Measurements from ENCODE around the gene METTL9. TPM values are rescaled to one million over a fixed set of nuclear protein-coding genes. Genes with fewer than 3 reads are reported as not detected.
"Not testable (repeated sequence)": the region's sequence is repeated elsewhere in the genome, so short reads cannot be mapped to it uniquely, and the experiment has no call there.

Gene METTL9
- total and polyA plus RNA-seq, 8 donors = 10.2 to 55.2 (median 33.1) TPM

DNA sequence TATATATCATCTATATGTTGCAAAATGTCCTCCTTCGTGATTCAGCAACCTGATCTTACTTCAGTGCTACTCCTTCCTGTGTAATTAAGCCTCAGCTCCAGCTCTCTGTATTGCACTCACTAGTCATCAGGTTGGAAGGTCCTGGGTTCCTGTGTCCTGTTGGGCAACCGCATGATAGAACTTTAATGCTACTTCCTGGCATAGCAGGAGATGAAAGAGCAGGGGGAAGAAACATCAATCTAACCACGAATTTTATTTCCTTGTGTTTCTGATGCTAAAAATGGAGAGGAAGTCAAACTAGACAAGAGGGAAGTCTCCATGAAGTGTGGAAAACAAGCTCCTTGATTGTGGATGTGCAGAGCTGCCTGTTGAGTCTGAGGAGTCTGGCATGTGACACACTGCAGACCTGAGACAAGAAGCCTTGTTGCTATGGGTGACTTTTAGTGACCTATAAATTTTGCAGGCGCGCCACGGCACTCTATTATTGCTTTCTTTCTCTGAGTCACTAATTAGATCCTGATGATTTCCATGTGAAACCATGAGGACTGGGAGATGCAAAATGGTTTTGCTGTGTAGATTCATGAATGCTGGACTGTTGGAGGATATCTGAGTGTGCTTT lies 27.4 kb downstream of the METTL9 start:
- H3K9me3 ChIP-seq = no peaks in the 10 kb centered on the region
- 74 to 75% methylated on average over 6 of the region's 6 CpGs for WGBS, 2 donors
- no peak for DNase-seq
- H3K27me3 ChIP-seq = no peaks in the 10 kb centered on the region
- intact Hi-C loops (cut with DNase I) = no loop called here
- no peak for FAIRE-seq
- peaks cover 0 to 8% (median 0%) of the 10 kb centered on the region in 3 donors for H3K36me3 ChIP-seq
- ATAC-seq = peak in 2 of 4 donors; percentile 48 to 63
- no peak overlapping the region for H3K4me3 ChIP-seq
- H3K4me1 ChIP-seq = no peaks in the 10 kb centered on the region
- TF ChIP-seq, protein P1, sequence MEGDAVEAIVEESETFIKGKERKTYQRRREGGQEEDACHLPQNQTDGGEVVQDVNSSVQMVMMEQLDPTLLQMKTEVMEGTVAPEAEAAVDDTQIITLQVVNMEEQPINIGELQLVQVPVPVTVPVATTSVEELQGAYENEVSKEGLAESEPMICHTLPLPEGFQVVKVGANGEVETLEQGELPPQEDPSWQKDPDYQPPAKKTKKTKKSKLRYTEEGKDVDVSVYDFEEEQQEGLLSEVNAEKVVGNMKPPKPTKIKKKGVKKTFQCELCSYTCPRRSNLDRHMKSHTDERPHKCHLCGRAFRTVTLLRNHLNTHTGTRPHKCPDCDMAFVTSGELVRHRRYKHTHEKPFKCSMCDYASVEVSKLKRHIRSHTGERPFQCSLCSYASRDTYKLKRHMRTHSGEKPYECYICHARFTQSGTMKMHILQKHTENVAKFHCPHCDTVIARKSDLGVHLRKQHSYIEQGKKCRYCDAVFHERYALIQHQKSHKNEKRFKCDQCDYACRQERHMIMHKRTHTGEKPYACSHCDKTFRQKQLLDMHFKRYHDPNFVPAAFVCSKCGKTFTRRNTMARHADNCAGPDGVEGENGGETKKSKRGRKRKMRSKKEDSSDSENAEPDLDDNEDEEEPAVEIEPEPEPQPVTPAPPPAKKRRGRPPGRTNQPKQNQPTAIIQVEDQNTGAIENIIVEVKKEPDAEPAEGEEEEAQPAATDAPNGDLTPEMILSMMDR (IDR thresholded peaks at IDR 0.05) = no peak
- H3K27ac ChIP-seq = peak overlapping the region in 1 of 4 donors; percentile 16

DNA sequence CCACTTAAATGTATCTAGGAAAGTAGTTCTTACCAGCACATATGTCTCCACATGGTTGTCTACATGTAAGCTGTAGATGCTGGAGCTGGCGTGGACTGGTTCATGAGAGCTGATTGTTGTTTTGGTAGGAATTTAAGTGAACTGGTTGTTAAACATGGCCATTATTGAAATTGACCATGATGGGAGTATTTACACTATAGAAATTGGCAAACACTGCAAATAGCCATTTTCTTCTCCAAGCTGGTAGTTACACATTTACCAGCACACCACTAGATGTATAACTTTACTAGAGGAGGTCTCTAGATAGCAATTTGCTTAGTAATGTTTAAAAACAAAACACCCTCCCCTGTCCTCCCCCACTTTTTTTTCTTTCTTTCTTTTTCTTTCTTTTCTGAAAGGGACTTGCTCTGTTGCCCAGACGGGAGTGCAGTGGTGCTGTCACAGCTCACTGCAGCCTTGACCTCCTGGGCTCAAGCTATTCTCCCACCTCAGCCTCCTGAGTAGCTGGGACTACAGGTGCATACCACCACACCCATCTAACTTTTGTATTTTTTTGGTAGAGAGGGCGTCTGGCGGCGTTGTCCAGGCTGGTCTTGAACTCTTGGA lies 28.8 kb downstream of the METTL9 start:
- FAIRE-seq = no peak
- H3K4me3 ChIP-seq = no peak overlapping the region
- no peak overlapping the region for H3K27ac ChIP-seq
- ATAC-seq = no peak
- no peaks in the 10 kb centered on the region for H3K9me3 ChIP-seq
- H3K27me3 ChIP-seq = no peaks in the 10 kb centered on the region
- WGBS, 2 donors = 98% methylated on average over 5 of the region's 5 CpGs
- intact Hi-C loops (cut with DNase I) = no loop called here
- H3K4me1 ChIP-seq = no peaks in the 10 kb centered on the region
- TF ChIP-seq, protein P1 (IDR thresholded peaks at IDR 0.05) = no peak
- DNase-seq = no peak
- H3K36me3 ChIP-seq = peaks cover 0 to 8% (median 0%) of the 10 kb centered on the region in 3 donors

DNA sequence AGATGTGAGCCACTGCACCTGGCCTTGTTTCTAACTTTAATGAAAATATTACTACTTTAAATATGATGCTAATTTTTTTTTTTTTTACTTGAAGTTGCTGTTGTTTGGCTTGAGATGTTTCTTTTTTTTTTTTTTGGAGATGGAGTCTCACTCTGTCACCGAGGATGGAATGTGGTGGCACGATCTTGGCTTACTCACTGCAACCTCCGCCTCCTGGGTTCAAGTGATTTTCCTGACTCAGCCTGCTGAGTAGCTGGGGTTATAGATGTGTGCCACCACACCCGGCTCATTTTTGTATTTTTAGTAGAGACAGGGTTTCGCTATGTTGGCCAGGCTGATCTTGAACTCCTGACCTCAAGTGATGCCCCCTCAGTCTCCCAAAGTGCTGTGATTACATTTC lies 29.4 kb downstream of the METTL9 start:
- no peak for DNase-seq
- Histone ChIP-seq H3K4me1 (no peaks in the 10 kb centered on the region), H3K27me3 (no peaks in the 10 kb centered on the region), H3K36me3 (peaks cover 0 to 8% (median 0%) of the 10 kb centered on the region in 3 donors), H3K9me3 (no peaks in the 10 kb centered on the region), H3K27ac (no peak overlapping the region), H3K4me3 (no peak overlapping the region)
- no peak for ATAC-seq
- intact Hi-C loops (cut with DNase I) = no loop called here
- 97 to 98% methylated on average over 5 of the region's 5 CpGs for WGBS, 2 donors
- TF ChIP-seq, protein P1 (IDR thresholded peaks at IDR 0.05) = no peak
- FAIRE-seq = no peak

DNA sequence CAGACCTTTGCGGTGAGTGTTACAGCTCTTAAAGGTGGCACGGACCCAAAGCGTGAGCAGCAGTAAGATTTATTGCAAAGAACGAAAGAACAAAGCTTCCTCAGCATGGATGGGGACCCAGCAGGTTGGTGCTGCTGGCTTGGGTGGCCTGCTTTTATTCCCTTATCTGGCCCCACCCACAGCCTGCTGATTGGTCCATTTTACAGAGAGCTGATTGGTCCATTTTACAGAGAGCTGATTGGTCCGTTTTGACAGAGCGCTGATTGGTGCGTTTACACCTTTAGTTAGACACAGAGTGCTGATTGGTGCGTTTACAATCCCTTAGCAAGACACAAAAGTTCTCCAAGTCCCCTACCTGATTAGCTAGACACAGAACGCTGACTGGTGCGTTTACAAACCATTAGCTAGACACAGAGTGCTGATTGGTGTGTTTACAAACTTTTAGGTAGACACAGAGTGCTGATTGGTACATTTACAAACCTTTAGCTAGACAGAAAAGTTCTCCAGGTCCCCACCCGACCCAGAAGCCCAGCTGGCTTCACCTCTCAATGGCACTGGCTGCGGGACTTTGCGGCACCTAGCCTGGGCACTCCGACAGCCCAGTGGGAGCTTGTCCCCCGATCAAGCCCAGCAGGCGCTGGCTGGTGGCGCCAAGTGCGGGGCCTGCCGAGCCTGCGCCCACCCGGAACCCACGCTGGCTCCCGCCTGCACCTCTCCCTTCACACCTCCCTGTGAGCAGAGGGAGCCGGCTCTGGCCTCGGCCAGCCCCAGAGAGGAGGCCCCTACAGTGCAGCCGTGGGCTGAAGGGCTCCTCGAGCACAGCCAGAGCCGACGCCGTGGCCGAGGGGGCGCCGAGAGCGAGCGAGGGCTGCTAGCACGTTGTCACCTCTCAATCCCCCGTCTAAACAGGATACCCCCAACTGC lies 30.5 kb downstream of the METTL9 start:
- H3K4me3 ChIP-seq; H3K27ac ChIP-seq; H3K9me3 ChIP-seq; H3K4me1 ChIP-seq; H3K36me3 ChIP-seq; H3K27me3 ChIP-seq; intact Hi-C loops (cut with DNase I); ATAC-seq; FAIRE-seq; DNase-seq: not testable (repeated sequence)
- WGBS, 2 donors = 97 to 98% methylated on average over 32 to 37 of the region's 37 CpGs

DNA sequence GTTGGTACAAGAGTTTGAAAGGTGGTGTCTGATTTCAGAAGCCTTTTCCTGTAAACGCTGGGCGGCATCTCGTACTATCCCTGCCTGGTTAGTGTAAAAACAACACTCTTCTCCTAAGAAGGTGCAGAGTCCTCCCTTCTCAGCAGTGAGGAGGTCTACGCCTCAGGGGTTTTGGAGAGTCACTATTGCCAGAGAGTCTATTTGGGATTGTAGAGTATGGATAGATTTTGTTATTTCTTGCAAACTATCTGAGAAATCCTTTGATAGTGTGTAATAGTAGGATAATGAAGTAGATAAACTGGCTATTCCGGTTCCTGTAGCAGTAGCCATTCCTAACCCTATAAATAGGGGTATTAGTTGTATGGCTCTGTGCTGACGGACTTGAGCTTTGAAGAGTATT lies 31.5 kb downstream of the METTL9 start:
- ATAC-seq, H3K36me3 ChIP-seq: not testable (repeated sequence)

DNA sequence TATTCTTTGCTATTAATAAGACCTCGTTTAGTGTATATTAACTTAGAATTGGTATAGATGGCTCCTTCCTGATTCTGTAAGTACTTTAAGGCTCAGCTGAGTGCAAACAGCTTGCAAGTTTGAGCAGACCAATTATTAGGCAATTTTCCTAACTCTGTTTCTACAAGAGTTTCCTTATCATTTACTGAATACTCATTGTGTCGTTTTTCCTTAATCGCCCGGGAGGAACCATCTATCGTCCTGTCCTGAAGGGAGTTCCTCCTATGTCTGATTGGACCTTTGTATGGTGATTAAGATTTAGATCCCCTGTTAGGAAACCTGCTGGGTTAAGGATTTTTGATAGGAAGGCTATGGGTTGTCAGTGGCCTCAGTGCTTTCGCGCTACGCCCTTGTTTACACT lies 32.0 kb downstream of the METTL9 start:
- FAIRE-seq = not testable (repeated sequence)

More for the DNA sequence above, 31.5 kb downstream of the METTL9 start:
- H3K9me3 ChIP-seq; intact Hi-C loops (cut with DNase I); H3K4me3 ChIP-seq; DNase-seq; H3K27me3 ChIP-seq; H3K4me1 ChIP-seq; FAIRE-seq; H3K27ac ChIP-seq: not testable (repeated sequence)
- 74 to 76% methylated on average over 6 of the region's 6 CpGs for WGBS, 2 donors

DNA sequence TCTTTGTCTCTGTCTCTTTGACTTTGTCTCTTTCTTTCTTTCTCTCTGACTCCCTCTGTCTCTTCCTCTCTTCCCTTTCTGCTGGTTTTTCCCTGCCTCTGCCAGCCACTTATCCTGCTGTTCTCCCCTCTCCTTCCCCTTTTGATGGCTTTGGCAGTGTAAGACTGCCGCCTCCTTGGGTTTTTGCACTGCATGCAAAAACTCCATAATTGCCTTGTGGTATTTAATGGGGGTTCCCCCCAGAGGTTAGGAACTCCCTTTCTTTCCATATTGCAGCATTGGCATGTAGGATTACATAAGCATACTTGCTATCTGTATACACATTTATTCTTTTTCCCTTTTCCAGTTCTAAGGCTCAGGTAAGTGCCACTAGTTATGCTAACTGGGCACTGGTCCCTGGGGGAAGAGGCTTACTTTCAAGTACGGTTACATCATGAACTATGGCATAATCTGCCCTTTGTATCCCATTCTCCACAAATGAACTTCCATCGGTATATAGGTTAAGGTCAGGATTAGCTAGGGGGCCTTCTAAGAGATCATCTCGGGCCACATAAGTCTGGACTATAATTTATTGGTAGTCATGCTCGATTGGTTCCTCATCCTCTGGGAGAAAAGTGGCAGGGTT lies 32.7 kb downstream of the METTL9 start:
- 83 to 88% methylated on average over 5 of the region's 5 CpGs for WGBS, 2 donors
- not testable (repeated sequence) for H3K27me3 ChIP-seq, H3K36me3 ChIP-seq

More for the DNA sequence above, 32.0 kb downstream of the METTL9 start:
- H3K27ac ChIP-seq; ATAC-seq; intact Hi-C loops (cut with DNase I); H3K9me3 ChIP-seq; H3K4me3 ChIP-seq; H3K36me3 ChIP-seq; DNase-seq; H3K27me3 ChIP-seq; H3K4me1 ChIP-seq: not testable (repeated sequence)
- 82 to 86% methylated on average over 8 of the region's 8 CpGs for WGBS, 2 donors

More for the DNA sequence above, 32.7 kb downstream of the METTL9 start:
- H3K9me3 ChIP-seq; H3K27ac ChIP-seq; FAIRE-seq; DNase-seq; intact Hi-C loops (cut with DNase I); H3K4me1 ChIP-seq; ATAC-seq; H3K4me3 ChIP-seq: not testable (repeated sequence)

Measured in pancreas (tissue), 10 donors.